ENCODE results near the gene CCDC102A. TPM values are rescaled to one million over a fixed set of nuclear protein-coding genes. Genes with fewer than 3 reads are reported as not detected.

Gene CCDC102A
- total RNA-seq, 1 donor from 2014 or later: 7.8 TPM

DNA sequence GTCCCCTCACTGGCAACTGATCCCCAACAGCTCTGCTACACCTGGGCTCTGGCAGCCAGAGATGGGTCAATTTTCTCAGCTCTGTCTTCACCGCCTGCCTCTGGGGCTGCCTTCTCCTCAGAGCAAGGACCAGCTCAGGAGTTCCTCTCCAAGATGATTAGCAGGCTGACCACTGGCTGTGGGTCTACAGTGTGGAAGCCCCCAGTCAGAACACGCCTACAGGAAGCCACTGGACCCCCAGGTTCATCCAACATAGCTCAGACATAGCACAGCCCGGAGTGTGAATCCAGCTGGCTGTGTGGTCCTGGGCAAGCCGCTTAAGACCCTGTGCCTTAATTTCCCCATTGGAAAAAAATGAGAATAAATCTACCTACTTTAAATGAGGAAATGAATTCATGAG lies 55.0 kb downstream of the CCDC102A start:
- H3K4me1 ChIP-seq (ENCODE audit: control insufficient read depth in 3 of 3, insufficient read depth in 3 of 3, low read length in 3 of 3): peaks cover 9 to 25% (median 21%) of the 10 kb centered on the region in 3 donors
- no peaks in the 10 kb centered on the region for H3K36me3 ChIP-seq (ENCODE audit: control insufficient read depth in 3 of 3, insufficient read depth in 3 of 3, low read length in 3 of 3)
- H3K27ac ChIP-seq (ENCODE audit: low read depth, low read length): no peak overlapping the region

GRCh38 chr16:57480754-57481230 lies 55.6 kb downstream of the CCDC102A start:
- Histone ChIP-seq H3K9ac (ENCODE audit: low read depth in 1 of 3, low read length in 3 of 3) (no peak overlapping the region), H3K9me3 (ENCODE audit: control insufficient read depth in 3 of 3, low read length in 3 of 3) (no peaks in the 10 kb centered on the region), H3K4me3 (ENCODE audit: low read length in 3 of 3) (no peak overlapping the region), H3K27ac (ENCODE audit: low read depth, low read length) (no peak overlapping the region), H3K27me3 (ENCODE audit: control insufficient read depth in 3 of 3, insufficient read depth in 3 of 3, low read length in 3 of 3) (peaks cover 0 to 6% (median 6%) of the 10 kb centered on the region in 3 donors), H3K4me1 (ENCODE audit: control insufficient read depth in 3 of 3, insufficient read depth in 3 of 3, low read length in 3 of 3) (peaks cover 14 to 26% (median 24%) of the 10 kb centered on the region in 3 donors), H3K36me3 (ENCODE audit: control insufficient read depth in 3 of 3, insufficient read depth in 3 of 3, low read length in 3 of 3) (no peaks in the 10 kb centered on the region)

More for the DNA sequence above, 55.0 kb downstream of the CCDC102A start:
- Histone ChIP-seq H3K4me3 (ENCODE audit: low read length in 3 of 3) (no peak overlapping the region), H3K9ac (ENCODE audit: low read depth in 1 of 3, low read length in 3 of 3) (no peak overlapping the region), H3K9me3 (ENCODE audit: control insufficient read depth in 3 of 3, low read length in 3 of 3) (no peaks in the 10 kb centered on the region), H3K27me3 (ENCODE audit: control insufficient read depth in 3 of 3, insufficient read depth in 3 of 3, low read length in 3 of 3) (peaks cover 0 to 6% (median 6%) of the 10 kb centered on the region in 3 donors)

GRCh38 chr16:57479976-57480753 lies 56.2 kb downstream of the CCDC102A start:
- Histone ChIP-seq H3K27me3 (ENCODE audit: control insufficient read depth in 3 of 3, insufficient read depth in 3 of 3, low read length in 3 of 3) (peaks cover 0 to 6% (median 6%) of the 10 kb centered on the region in 3 donors), H3K4me1 (ENCODE audit: control insufficient read depth in 3 of 3, insufficient read depth in 3 of 3, low read length in 3 of 3) (peaks cover 14 to 22% (median 18%) of the 10 kb centered on the region in 3 donors), H3K27ac (ENCODE audit: low read depth, low read length) (no peak overlapping the region), H3K9me3 (ENCODE audit: control insufficient read depth in 3 of 3, low read length in 3 of 3) (no peaks in the 10 kb centered on the region), H3K36me3 (ENCODE audit: control insufficient read depth in 3 of 3, insufficient read depth in 3 of 3, low read length in 3 of 3) (no peaks in the 10 kb centered on the region), H3K9ac (ENCODE audit: low read depth in 1 of 3, low read length in 3 of 3) (peak overlapping the region in 2 of 3 donors; percentile 30 to 66), H3K4me3 (ENCODE audit: low read length in 3 of 3) (peak overlapping the region; percentile 52 to 66 (median 61))

- Histone ChIP-seq H3K9ac (ENCODE audit: low read depth in 1 of 3, low read length in 3 of 3) (peak overlapping the region in 2 of 3 donors; percentile 30 to 66), H3K4me3 (ENCODE audit: low read length in 3 of 3) (peak overlapping the region; percentile 52 to 66 (median 61)), H3K27me3 (ENCODE audit: control insufficient read depth in 3 of 3, insufficient read depth in 3 of 3, low read length in 3 of 3) (peaks cover 0 to 6% (median 6%) of the 10 kb centered on the region in 3 donors), H3K9me3 (ENCODE audit: control insufficient read depth in 3 of 3, low read length in 3 of 3) (no peaks in the 10 kb centered on the region), H3K27ac (ENCODE audit: low read depth, low read length) (no peak overlapping the region), H3K36me3 (ENCODE audit: control insufficient read depth in 3 of 3, insufficient read depth in 3 of 3, low read length in 3 of 3) (peaks cover 0 to 3% (median 0%) of the 10 kb centered on the region in 3 donors), H3K4me1 (ENCODE audit: control insufficient read depth in 3 of 3, insufficient read depth in 3 of 3, low read length in 3 of 3) (peaks cover 14 to 18% (median 14%) of the 10 kb centered on the region in 3 donors)
Observed at GRCh38 chr16:57479205-57479975, 57.0 kb downstream of the CCDC102A start.

- Histone ChIP-seq H3K4me3 (ENCODE audit: low read length in 3 of 3) (peak overlapping the region; percentile 52 to 66 (median 61)), H3K9me3 (ENCODE audit: control insufficient read depth in 3 of 3, low read length in 3 of 3) (no peaks in the 10 kb centered on the region), H3K4me1 (ENCODE audit: control insufficient read depth in 3 of 3, insufficient read depth in 3 of 3, low read length in 3 of 3) (peaks cover 14 to 18% (median 14%) of the 10 kb centered on the region in 3 donors), H3K27ac (ENCODE audit: low read depth, low read length) (no peak overlapping the region), H3K36me3 (ENCODE audit: control insufficient read depth in 3 of 3, insufficient read depth in 3 of 3, low read length in 3 of 3) (peaks cover 0 to 3% (median 0%) of the 10 kb centered on the region in 3 donors), H3K9ac (ENCODE audit: low read depth in 1 of 3, low read length in 3 of 3) (peak overlapping the region in 1 of 3 donors; percentile 66), H3K27me3 (ENCODE audit: control insufficient read depth in 3 of 3, insufficient read depth in 3 of 3, low read length in 3 of 3) (peaks cover 0 to 6% (median 6%) of the 10 kb centered on the region in 3 donors)
Observed at GRCh38 chr16:57478396-57479204, 57.8 kb downstream of the CCDC102A start.

DNA sequence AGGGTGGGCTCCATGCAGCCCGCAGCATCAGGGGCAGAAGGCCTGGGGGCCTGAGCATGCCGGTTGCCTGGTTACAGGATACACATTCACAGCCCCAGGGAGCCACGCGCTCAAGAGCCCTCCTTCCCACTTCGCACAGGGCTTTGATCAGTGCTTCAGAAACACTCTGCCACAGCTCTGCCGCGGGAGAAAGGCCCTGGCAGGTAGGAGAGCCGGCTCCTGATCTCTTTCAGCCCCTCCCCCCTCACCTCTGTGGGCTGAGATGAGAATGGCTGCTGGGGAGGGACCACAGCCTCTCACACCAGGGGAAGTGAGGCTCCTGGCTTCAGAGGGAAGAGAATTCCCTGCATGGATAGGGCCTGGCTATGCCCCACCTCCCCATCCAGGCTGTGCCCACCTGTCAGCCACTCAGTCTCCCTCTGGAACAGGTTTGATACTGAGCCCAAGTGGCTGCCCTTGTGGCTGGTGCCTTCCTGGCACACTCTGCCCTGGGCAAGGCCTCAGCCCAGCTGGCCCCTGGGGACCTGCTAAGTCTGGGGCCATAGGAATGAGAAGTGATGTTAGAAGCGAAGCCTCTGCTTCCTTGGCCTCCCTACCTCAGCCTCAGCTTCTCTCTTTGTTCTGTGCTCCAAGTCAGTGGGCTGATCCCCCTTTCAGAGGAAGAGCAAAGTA lies 58.7 kb downstream of the CCDC102A start:
- no peak overlapping the region for H3K4me3 ChIP-seq (ENCODE audit: low read length in 3 of 3)
- peaks cover 14 to 20% (median 14%) of the 10 kb centered on the region in 3 donors for H3K4me1 ChIP-seq (ENCODE audit: control insufficient read depth in 3 of 3, insufficient read depth in 3 of 3, low read length in 3 of 3)
- no peaks in the 10 kb centered on the region for H3K9me3 ChIP-seq (ENCODE audit: control insufficient read depth in 3 of 3, low read length in 3 of 3)
- peaks cover 0 to 6% (median 6%) of the 10 kb centered on the region in 3 donors for H3K27me3 ChIP-seq (ENCODE audit: control insufficient read depth in 3 of 3, insufficient read depth in 3 of 3, low read length in 3 of 3)
- no peak overlapping the region for H3K9ac ChIP-seq (ENCODE audit: low read depth in 1 of 3, low read length in 3 of 3)
- H3K36me3 ChIP-seq (ENCODE audit: control insufficient read depth in 3 of 3, insufficient read depth in 3 of 3, low read length in 3 of 3): peaks cover 2 to 8% (median 2%) of the 10 kb centered on the region in 3 donors
- H3K27ac ChIP-seq (ENCODE audit: low read depth, low read length): no peak overlapping the region

- Histone ChIP-seq H3K9ac (ENCODE audit: low read depth in 1 of 3, low read length in 3 of 3) (no peak overlapping the region), H3K27me3 (ENCODE audit: control insufficient read depth in 3 of 3, insufficient read depth in 3 of 3, low read length in 3 of 3) (peaks cover 0 to 6% (median 6%) of the 10 kb centered on the region in 3 donors), H3K9me3 (ENCODE audit: control insufficient read depth in 3 of 3, low read length in 3 of 3) (no peaks in the 10 kb centered on the region), H3K36me3 (ENCODE audit: control insufficient read depth in 3 of 3, insufficient read depth in 3 of 3, low read length in 3 of 3) (peaks cover 10 to 16% (median 11%) of the 10 kb centered on the region in 3 donors), H3K4me3 (ENCODE audit: low read length in 3 of 3) (no peak overlapping the region), H3K27ac (ENCODE audit: low read depth, low read length) (no peak overlapping the region), H3K4me1 (ENCODE audit: control insufficient read depth in 3 of 3, insufficient read depth in 3 of 3, low read length in 3 of 3) (peaks cover 14 to 20% (median 14%) of the 10 kb centered on the region in 3 donors)
Observed at GRCh38 chr16:57476546-57477410, 59.6 kb downstream of the CCDC102A start.

DNA sequence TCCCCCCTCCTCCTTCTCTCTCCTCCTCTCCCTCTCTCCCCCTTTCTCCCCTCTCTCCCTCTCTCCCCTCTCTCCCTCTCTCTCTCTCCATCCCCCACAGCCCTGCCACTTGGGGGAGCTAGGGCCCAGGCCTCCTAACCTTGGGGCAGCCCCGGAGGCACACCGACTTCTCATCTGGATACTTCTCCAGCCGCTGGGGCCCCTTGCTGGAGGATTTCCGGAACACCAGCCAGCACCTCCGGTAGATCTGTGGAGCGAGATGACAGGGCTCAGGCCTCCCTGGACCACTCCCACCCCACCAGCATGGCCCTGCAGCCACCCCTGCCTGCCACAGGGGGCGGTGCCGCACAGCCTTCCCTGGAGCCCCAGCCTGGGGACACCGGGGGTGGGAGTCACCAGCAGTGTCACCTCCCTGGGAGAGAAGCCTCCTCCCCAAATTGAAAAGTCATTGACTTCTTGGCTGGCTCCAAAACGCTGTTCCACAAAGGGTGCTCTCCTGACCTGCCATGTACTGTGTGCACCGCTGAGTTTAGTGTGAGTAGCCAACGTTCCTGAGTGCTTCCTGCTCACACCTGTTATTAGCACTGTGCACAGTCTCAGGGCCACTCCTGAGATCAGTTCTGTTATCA lies 60.5 kb downstream of the CCDC102A start:
- peaks cover 18 to 23% (median 19%) of the 10 kb centered on the region in 3 donors for H3K36me3 ChIP-seq (ENCODE audit: control insufficient read depth in 3 of 3, insufficient read depth in 3 of 3, low read length in 3 of 3)
- H3K27me3 ChIP-seq (ENCODE audit: control insufficient read depth in 3 of 3, insufficient read depth in 3 of 3, low read length in 3 of 3): peaks cover 0 to 6% (median 5%) of the 10 kb centered on the region in 3 donors
- H3K4me3 ChIP-seq (ENCODE audit: low read length in 3 of 3): no peak overlapping the region
- H3K4me1 ChIP-seq (ENCODE audit: control insufficient read depth in 3 of 3, insufficient read depth in 3 of 3, low read length in 3 of 3): peaks cover 17 to 20% (median 18%) of the 10 kb centered on the region in 3 donors
- H3K9ac ChIP-seq (ENCODE audit: low read depth in 1 of 3, low read length in 3 of 3): no peak overlapping the region
- no peak overlapping the region for H3K27ac ChIP-seq (ENCODE audit: low read depth, low read length)
- no peaks in the 10 kb centered on the region for H3K9me3 ChIP-seq (ENCODE audit: control insufficient read depth in 3 of 3, low read length in 3 of 3)

All from skeletal muscle tissue (tissue), 4 donors.